ENCODE results near the gene EXOC3L4. TPM values are rescaled to one million over a fixed set of nuclear protein-coding genes. Genes with fewer than 3 reads are reported as not detected.
A peak's percentile ranks its signal among the peaks of the same experiment; 100 is the strongest.

The EXOC3L4 gene
- total RNA-seq, 1 donor from 2014 or later: not detected

DNA sequence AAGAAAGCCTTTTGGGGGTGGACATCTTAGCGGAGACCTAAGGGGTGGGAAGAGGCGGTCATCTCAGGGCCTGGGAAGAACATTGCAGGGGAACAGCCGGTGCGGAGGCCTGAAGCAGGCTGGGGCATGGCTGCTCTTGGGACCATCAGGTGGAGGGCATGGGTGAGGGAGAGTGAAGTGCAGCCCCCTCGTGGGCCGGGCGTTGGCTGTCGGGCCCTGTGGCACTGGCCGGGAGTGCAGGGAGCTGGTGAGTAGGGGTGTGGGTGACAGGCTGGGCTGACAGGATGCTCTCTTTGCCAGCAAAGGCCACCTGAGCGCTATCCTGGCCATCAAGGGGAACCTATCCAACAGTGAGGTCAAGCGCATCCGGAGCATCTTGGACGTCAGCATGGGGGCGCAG is 40.4 kb downstream of the EXOC3L4 start:
- Histone ChIP-seq H2AFZ (replicated peaks) (no peak overlapping the region), H3K27me3 (peaks cover 16% of the 10 kb centered on the region), H4K20me1 (ENCODE audit: low read depth) (no peaks in the 10 kb centered on the region), H3K36me3 (no peaks in the 10 kb centered on the region), H3K9me3 (ENCODE audit: low read depth) (no peaks in the 10 kb centered on the region), H3K4me1 (peaks cover 11% of the 10 kb centered on the region), H3K79me2 (ENCODE audit: low read depth) (no peaks in the 10 kb centered on the region), H3K4me2 (no peak overlapping the region), H3K9ac (no peak overlapping the region), H3K27ac (no peak overlapping the region), H3F3A (ENCODE audit: low read depth) (peaks cover 3% of the 10 kb centered on the region), H3K4me3 (no peak overlapping the region)
- no peak for DNase-seq (ENCODE audit: low spot score)
- peaks cover 16% of the 10 kb centered on the region for H3K27me3 Mint-ChIP-seq (ENCODE audit: insufficient read depth, low read depth)
- H3K9me3 Mint-ChIP-seq: no peaks in the 10 kb centered on the region
- no peak overlapping the region for H3K4me3 Mint-ChIP-seq
- TF ChIP-seq, protein P1, sequence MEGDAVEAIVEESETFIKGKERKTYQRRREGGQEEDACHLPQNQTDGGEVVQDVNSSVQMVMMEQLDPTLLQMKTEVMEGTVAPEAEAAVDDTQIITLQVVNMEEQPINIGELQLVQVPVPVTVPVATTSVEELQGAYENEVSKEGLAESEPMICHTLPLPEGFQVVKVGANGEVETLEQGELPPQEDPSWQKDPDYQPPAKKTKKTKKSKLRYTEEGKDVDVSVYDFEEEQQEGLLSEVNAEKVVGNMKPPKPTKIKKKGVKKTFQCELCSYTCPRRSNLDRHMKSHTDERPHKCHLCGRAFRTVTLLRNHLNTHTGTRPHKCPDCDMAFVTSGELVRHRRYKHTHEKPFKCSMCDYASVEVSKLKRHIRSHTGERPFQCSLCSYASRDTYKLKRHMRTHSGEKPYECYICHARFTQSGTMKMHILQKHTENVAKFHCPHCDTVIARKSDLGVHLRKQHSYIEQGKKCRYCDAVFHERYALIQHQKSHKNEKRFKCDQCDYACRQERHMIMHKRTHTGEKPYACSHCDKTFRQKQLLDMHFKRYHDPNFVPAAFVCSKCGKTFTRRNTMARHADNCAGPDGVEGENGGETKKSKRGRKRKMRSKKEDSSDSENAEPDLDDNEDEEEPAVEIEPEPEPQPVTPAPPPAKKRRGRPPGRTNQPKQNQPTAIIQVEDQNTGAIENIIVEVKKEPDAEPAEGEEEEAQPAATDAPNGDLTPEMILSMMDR (IDR thresholded peaks at IDR 0.05): no peak
- no peak for TF ChIP-seq EZH2phosphoT487 (IDR thresholded peaks at IDR 0.05)
- no peak for TF ChIP-seq EZH2 (IDR thresholded peaks at IDR 0.05)
- H3K27ac Mint-ChIP-seq: peak overlapping the region; percentile 36
- peaks cover 38% of the 10 kb centered on the region for H3K4me1 Mint-ChIP-seq
- no peaks in the 10 kb centered on the region for H3K36me3 Mint-ChIP-seq

DNA sequence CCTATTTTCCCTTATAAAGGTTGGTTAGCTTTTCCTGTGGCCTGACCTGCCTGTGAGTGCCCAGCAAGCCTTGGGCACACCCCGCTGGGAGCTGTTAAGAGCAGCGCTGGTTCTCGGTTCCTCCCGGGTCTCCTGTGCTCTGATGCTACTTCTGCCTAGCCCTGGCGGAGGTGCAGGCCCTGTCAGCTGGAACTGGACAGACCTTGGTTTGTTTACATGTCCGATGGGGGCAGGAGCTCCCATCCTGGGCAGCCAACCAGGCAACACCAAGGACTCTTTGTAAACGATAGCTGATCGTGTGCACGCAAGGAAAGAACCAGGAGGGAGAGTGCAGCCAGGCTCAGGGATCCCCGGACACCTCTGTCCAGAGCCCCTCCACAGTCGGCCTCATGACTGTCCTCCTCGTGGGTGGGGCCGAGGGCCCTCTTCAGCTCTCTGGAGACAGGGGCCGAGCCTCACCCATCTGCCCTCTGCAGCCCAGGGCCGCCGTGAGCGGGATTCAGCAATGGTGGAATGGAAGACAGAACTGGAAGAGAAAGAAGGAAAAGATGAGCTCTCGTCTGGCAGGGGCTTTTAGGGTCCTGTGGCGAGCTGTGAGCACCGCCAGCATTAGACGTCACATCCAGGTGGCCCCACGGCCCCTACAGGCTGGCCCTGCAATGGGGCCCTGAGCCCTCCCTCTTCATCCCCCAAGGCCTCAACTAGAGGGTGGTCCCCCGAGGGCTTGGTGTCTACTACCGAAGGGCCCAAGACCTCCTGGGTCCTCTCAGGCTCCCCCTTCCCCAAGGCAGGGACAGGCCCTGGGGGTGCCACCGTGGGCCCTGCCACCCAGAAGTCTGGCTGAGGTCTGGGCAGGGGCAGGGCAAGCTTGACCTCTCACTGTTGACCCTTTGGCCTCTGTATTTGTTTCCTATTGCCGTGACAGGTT is 41.1 kb downstream of the EXOC3L4 start:
- Histone ChIP-seq H3K9ac (no peak overlapping the region), H4K20me1 (ENCODE audit: low read depth) (no peaks in the 10 kb centered on the region), H3K4me3 (no peak overlapping the region), H3K36me3 (no peaks in the 10 kb centered on the region), H3K9me3 (ENCODE audit: low read depth) (no peaks in the 10 kb centered on the region), H3F3A (ENCODE audit: low read depth) (peaks cover 9% of the 10 kb centered on the region), H3K79me2 (ENCODE audit: low read depth) (no peaks in the 10 kb centered on the region), H2AFZ (replicated peaks) (no peak overlapping the region), H3K4me2 (no peak overlapping the region), H3K4me1 (peaks cover 11% of the 10 kb centered on the region), H3K27me3 (peaks cover 23% of the 10 kb centered on the region), H3K27ac (no peak overlapping the region)
- no peak for DNase-seq (ENCODE audit: low spot score)
- Mint-ChIP-seq H3K36me3 (no peaks in the 10 kb centered on the region), H3K27ac (no peak overlapping the region), H3K4me1 (peaks cover 39% of the 10 kb centered on the region), H3K9me3 (no peaks in the 10 kb centered on the region), H3K4me3 (no peak overlapping the region), H3K27me3 (ENCODE audit: insufficient read depth, low read depth) (peaks cover 20% of the 10 kb centered on the region)
- TF ChIP-seq EZH2 (IDR thresholded peaks at IDR 0.05) (no peak), EZH2phosphoT487 (IDR thresholded peaks at IDR 0.05) (no peak)
- TF ChIP-seq, protein P1 (IDR thresholded peaks at IDR 0.05): no peak

DNA sequence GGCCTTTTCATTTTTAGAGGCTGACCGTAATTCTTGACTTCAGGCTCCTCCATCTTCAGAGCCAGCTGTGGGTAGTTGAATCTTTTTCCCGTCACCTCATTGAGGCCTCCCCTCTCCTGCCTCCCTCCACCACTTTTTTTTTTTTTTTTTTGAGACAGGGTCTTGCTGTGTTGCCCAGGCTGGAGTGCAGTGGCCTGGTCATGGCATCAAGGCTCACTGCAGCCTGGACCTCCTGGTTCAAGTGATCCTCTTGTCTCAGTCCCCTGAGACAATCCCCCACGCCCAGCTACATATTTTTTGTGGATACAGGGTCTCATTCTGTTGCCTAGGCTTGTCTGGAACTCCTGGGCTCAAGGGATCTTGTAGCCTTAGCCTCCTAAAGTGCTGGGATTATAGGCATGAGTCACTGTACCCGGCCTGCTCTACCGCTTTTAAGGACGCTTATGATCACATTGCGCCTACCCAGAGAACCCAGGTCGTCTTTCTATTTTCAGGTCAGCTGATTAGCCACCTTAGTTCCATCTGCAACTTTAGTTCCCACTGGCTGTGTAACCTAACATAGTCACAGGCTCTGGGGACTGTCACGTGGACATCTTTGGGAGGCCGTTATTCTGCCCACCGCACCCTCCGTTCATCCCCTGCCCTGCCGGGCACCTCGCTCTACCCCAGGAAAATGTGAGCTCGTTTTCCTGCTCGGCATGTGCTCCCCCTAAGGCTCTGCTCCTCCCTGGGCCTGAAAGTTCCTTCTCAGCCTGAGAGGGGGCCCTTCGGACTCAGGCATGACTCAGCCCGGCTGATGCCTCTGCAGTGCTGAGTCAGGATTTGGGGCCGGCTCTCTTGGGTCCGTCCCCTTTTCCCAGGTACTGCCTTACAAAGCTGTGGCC is 42.1 kb downstream of the EXOC3L4 start:
- no peak overlapping the region for H3K4me3 Mint-ChIP-seq
- peaks cover 39% of the 10 kb centered on the region for H3K4me1 Mint-ChIP-seq
- no peak overlapping the region for H3K4me3 ChIP-seq
- H3K9me3 Mint-ChIP-seq: no peaks in the 10 kb centered on the region
- H3K9me3 ChIP-seq (ENCODE audit: low read depth): no peaks in the 10 kb centered on the region
- H3K79me2 ChIP-seq (ENCODE audit: low read depth): no peaks in the 10 kb centered on the region
- no peak overlapping the region for H3K9ac ChIP-seq
- H4K20me1 ChIP-seq (ENCODE audit: low read depth): no peaks in the 10 kb centered on the region
- peaks cover 24% of the 10 kb centered on the region for H3K27me3 ChIP-seq
- H3K36me3 Mint-ChIP-seq: no peaks in the 10 kb centered on the region
- no peak overlapping the region for H2AFZ ChIP-seq (replicated peaks)
- H3K27ac ChIP-seq: no peak overlapping the region
- peak; percentile 64 for DNase-seq (ENCODE audit: low spot score)
- H3K27ac Mint-ChIP-seq: peak overlapping the region; percentile 88
- H3K4me2 ChIP-seq: no peak overlapping the region
- TF ChIP-seq EZH2 (IDR thresholded peaks at IDR 0.05): no peak
- TF ChIP-seq, protein P1 (IDR thresholded peaks at IDR 0.05): no peak
- no peak for TF ChIP-seq EZH2phosphoT487 (IDR thresholded peaks at IDR 0.05)
- H3K36me3 ChIP-seq: no peaks in the 10 kb centered on the region
- peaks cover 11% of the 10 kb centered on the region for H3K4me1 ChIP-seq
- peaks cover 27% of the 10 kb centered on the region for H3K27me3 Mint-ChIP-seq (ENCODE audit: insufficient read depth, low read depth)
- H3F3A ChIP-seq (ENCODE audit: low read depth): peaks cover 9% of the 10 kb centered on the region
